ENCODE results near the gene HMGN1.
"Not testable (repeated sequence)": the region's sequence is repeated elsewhere in the genome, so short reads cannot be mapped to it uniquely, and the experiment has no call there.

The HMGN1 gene, protein sequence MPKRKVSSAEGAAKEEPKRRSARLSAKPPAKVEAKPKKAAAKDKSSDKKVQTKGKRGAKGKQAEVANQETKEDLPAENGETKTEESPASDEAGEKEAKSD

DNA sequence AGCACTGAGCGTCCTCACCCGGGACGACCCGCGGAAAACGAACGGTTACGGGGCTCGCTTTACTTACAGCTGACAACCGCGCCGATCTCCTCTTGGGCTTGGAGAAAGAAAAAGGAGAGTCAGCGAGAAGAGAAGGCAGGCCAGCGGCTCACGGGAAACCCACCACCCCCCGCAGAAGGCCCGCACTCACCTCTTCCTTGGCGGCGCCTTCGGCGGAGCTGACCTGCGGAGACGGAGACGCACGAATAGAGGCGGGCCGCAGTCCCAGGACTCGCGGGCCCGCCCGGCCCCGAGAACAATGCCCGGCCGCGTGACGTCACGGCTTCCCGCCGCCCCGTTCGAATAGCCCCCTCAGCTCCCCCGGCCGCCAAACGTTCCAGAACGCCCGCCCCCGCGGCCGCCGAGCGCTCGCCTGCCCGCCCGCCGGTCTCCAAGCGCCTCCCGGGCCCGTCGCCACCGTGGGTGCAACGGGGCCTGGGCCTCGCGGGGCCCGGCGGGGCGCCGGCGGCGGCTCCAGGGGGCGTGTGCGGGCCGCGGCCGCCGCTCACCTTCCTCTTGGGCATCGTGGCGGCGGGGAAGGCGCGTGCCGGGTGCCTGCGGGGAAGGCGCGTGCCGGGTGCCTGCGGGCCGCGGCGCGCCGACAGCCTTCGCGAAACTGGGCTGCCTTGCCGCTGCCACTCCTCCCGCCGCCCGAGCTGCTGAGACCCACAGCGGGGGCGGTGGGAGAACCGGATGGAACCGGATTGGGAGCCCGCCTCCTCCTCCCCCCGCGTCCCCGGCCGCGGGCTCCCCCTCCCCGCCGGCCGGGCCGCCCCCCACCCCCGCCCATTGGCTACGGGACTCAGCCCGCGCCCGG, at the start of gene HMGN1:
Gene HMGN1, minus strand, starts transcription at position 734 of the 856 bp plus-strand sequence. Its CDS starts 171 bp downstream, at position 563.
- DNase-seq, result peak; percentile 97

DNA sequence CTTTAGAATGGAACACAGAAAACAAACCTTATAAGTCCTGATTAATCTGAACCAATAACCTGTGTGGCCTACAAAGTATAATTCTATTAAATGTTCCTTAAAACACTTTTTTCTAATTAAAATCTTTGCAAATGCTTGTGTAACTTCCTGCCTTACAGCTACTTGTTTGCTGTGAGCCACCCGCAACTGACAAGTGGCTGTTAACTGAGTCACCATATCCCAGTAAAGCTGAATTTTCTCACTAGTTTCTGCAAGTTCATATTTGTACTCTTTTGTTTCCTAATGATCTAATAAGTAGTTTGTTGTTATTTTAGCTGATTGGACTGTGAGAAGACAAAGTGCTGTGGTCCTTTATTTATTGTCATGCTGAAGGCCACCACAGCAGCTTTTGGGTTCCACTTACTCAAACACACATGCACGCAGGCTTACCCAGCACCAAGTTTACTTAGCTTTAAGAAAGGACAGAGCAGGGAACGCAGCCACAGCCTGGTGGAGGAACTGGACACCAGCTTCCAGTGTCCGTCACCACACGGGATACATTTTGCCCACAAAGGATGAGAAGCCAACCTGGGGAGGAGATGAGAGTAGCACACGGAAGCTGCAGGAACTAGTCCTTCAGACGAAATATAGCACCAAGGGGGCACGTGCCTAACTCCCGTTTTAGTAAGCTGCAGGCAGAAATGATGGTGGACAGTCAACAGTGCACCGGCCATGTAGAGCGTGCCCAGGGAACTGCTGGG, 48.9 kb upstream of the HMGN1 start:
- no peak for DNase-seq

DNA sequence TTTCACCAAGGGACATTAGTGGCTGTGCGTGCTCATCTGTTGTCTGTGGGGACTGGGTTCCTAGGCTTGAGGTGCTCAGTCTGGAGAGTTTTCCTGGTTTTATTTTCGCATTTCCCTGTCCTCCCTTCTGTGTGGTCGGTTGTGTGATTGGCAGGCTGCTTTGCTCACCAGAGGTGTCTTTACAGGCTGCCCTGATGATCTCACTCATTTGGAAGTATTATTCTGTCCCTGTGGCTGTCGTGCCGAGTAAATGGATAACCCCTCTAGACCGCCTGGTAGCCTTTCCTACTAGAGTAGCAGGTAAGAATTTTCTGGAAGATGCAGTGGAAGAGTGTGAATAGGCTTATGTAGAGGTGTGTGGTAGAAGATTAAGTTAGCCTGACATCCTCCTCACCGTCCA, 44.1 kb upstream of the HMGN1 start:
- DNase-seq, result no peak

DNA sequence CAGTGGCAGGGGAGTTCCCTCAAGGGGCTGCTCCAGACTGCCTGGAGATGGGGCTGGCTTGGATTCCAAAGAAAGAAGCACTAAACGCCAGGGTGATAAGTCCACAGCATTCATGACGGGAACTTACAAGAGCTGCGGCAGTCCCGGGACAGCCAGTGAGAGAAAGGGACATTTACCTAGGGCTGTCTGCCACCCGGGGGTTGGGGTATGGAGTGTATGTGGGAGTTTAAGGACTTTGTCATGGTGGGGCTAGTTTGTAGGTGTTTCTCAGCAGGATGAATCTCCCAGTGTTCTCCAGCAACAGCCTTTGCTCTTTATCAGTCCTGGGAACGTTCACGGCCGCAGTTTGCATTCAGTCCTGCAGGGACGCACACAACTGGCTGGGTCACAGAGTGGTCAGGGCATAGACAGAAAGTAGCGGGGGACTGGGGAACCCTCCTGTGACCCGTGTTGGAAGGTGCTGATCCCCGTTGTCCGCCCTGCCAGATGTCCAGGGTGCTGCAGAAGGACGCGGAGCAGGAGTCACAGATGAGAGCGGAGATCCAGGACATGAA, 41.4 kb upstream of the HMGN1 start:
- no peak for DNase-seq

DNA sequence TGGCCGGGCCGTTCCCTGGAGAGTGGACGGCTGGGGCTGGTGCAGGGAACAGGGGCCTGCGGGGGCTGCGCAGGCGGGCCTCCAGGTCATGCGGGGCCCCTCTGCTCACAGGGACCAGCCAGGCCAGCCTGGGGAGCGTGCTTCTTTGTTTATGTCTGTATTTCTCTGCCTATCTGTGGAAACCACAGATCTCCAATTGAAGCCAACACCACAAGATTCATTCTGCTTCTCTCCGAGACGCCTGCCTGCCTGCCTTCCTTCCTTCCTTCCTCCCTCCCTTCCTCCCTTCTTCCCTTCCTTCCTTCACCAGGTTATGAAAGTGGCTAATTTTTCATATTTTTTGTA, 39.9 kb upstream of the HMGN1 start:
- no peak for DNase-seq

DNA sequence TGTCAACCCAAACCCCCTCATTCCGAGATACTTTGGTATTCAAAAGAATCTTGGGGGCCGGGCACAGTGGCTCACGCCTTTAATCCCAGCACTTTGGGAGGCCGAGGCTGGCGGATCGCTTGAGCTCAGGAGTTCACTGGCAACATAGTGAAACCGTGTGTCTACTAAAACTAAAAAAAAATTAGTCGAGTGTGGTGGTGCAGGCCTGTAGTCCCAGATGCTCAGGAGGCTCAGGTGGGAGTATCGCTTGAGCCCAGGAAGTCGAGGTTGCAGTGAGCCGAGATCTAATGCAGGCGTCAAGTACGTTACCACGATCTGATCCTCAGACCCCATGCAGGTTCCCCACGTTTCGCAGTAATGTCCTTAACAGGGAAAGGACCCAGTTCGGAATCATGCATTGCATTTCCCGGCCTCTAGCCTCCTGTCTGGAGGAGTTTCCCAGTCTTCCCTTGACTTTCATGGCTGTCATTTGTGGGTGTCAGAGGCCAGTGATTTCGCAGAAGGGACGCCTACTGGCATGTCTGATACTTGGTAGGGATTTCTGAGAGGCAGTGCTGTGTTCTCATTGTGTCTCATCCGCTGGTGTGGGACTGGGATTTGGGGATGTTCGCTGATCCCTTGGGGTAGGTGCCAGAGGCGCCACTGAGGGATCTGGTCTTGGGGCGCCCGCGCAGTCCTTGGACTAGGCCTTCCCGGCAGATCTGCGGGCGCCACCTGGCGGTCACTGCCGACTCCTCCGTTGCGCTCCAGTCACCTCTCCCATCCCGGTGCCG, 39.3 kb upstream of the HMGN1 start:
- peak; percentile 82 for DNase-seq

DNA sequence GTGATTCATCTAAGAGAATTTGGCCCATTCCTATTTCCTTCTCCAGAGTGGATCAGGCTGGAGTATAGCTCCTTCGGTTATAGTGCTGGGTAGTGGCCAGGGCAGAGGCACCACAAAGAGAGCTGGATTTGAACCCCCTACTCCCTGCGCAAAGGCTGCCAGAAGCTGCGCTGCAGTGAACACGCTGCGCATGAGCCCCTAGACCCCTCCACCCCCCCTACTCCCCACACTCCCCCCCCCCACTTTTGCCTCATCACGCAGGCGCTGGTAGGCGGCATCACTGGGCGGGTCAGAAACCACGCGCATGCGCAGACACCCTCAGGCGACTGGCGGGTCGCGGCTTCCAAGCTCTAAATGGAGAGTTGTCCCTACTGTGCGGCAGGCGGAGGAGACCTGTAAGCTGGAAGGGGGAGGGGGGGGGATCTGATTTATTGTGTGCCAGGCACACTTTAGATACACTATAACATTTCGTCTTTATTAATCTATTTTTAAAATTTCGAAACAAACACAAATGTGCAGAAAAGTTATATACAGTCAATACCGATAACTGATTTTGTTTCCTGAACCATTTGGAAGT, 38.7 kb upstream of the HMGN1 start:
- peak; percentile 95 for DNase-seq

DNA sequence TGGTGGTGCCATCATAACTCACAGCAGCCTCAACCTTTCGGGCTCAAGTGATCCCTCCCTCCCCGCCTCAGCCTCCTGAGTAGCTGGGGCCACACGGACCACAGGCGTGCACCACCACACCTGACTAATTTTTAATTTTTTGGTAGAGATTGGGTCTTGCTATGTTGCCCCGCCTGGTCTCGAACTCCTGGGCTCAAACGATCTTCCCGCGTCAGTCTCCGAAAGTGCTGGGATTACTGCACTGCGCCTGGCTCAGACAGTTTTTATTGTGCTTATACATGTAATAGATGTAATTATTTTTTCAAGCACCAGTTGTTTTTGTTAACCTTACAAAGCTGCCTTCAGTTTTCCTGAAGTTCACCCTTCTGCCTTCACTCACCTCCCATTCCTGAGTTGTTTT, 38.0 kb upstream of the HMGN1 start:
- DNase-seq, result no peak

DNA sequence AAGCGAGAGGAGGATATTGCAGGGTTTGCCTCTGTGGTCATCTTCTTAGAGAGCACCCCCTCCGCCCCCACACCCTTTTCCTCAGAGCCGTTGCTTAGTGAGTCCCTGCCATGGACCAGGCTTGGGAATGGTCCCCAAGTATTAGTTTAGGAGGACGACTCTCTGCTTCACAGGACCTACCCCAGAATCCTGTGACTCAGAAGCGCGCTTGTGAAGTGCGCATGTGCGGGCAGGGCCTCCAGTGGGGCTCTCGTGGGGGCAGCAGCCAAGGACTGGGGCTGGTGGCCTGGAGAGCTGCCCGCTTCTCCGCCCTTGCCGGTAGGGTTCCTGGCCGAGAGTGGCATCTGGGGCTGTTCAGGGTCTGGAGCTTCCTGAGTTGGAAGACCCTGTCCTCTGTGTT, 37.3 kb upstream of the HMGN1 start:
- peak; percentile 36 for DNase-seq

DNA sequence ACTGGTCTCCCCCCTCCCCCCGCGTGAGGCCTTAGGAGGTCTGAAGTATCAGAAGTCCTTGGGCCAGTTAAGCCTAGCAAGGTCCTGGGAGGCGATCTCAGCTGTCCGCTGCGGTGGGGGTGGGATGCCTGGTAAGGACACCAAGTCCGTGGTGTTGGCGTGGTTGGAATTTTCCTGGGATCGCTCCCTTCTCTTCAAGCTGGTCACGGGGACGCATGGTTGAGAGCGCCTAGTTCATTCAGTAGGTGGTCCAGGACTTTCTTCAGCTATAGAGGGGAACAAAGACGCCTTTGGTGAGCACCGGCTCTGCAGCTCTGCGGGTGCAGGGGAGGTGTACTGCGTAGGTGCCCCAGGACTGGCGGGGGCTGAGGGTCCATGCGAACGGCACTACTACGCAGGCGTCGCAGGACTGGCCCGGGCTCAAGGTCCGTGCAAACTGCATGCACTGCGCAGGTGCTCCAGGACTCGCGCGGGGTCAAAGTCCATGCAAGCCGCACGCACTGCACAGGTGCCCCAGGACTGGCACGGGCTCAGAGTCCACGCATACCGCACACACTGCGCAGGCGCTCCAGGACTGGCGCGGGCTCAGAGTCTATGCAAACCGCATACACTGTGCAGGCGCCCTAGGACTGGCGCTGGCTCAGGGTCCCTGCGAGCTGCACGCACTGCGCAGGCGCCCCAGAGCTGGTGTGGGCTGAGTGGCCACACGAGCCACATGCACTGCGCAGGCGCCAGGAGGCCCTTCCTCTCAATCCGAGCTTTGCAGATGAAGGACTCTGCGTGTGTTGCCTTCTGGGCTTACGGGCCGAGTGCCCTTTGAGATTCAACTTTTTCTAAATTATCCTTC, 36.6 kb upstream of the HMGN1 start:
- DNase-seq, result peak; percentile 66

DNA sequence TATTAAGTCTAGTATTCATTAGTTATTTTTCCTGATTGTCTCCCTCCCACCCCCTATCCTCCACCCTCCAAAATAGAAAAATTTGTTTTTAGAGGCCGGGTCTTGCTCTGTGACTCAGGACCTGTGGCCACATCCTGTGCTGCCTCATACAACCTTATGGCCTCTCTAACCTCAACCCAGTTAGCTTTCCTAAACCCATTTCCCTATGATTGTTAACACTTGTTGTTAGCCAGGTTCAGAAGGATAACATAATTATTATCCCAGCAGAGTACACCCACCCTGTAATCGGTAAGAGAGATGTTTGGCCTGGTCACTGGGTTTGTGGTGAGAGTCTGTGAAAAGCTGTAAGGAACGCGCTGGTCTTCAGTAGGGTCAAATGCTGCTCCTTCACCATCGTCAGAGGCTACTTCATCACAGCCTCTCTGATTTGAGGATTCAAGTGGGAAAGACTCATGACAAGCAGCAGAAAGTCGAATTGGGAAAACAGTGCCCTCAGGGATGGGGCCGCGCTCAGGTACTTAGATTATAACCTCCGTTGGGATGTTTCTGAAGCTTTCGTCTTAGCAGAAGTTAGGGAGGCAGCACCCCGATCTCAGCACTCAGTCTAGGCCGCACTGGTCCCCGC, 35.9 kb upstream of the HMGN1 start:
- no peak for DNase-seq

DNA sequence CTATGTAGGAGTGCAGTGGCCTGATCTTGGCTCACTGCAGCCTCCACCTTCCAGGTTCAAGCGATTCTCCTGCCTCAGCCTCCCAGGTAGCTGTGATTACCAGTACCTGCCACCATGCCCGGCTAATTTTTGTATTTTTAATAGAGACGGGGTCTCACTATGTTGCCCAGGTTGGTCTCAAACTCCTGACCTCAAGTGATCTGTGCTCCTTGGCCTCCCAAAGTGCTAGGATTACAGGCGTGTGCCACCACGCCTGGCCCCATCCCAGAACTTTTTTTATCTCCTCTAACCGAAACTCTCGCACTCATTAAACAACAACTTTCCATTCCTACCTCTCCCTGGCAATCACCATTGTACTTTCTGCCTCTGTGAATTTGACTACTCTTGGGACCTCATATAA, 33.2 kb upstream of the HMGN1 start:
- not testable (repeated sequence) for DNase-seq

DNA sequence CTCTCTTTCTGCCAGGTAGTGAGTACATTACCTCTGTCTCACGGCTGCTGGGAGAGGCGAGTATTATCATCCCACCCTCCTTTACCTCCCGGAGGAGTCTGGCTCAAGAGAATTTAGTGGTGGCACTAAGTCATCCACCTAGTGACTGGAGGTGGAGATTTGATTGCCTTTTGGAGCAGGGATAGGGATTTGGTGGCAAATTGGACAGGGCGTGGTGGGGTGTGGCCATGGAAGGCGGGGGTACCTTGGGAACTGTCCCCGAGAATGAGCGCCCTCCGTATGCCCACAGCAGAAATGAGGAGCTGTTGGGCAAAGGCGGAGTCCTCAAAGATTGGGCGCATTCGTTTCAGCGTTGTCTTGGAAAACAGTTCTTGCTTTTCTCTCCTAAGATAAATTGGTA, 32.1 kb upstream of the HMGN1 start:
- no peak for DNase-seq

DNA sequence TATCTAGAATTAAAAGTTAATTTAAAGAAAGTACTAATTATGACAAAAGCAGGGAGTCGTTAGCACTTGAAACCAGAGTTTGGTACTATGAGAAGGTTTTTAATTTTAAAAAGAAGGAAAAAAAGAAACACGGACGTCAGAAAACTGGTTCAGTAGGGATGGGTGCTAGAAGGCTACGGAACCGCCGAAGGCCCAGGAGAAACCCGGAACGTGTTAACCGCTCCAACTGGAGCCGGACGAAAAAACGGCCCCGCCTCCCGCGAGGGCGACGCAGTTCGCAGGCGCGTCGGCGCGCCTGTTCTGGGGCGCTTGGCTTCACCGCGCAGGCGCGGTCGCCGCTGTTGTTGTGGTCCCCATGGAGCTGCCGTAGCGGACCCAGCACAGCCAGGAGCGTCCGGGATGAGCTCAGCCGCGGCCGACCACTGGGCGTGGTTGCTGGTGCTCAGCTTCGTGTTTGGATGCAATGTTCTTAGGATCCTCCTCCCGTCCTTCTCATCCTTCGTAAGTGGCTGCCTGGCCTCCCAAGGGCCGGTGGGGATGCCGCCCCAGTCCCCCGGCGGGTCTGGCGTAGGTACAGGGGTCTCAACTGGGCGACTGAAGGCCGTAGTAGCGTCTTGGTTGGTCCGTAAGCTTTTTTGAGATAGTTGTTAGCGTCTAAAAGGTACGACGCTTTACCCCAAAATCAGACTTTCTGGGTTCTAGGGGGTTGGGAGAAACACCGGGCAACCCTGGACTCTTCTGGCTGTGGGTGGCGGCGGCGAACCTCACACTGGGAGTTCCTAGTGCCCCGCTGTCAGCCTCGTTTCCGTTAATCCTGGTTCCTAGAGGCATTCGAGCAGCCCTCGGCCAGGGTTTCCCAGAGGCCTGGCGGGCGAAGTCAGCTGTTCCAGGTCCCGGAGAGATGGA, 31.4 kb upstream of the HMGN1 start:
- DNase-seq, result peak; percentile 86

DNA sequence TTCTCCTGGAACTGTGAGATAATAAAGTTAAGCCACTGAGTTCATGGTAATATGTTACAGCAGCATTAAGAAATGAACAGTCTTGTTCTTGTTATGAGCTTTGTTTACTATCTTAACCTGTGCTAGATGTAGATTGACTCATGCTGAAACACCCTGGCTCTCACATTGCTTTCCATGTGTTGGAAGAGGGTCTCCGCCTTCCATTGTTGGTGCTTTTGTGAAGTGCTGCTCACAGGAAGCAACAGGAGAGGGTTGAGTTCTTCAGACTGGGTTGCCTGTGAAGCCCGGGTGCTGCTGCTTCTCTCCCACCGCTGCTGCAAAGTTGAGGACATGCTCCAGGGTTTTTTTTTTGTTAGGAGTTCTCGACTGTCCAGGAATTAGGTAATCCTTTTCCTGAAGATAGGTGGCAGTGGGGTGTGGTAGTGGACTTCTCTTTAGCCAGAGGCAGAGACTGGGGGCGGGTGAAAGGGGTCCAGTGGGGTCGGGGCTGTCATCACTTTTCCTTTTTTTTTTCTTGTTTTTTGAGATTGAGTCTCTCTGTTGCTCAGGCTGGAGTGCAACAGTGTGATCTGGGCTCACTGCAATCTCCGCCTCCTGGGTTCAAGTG, 28.7 kb upstream of the HMGN1 start:
- DNase-seq, result no peak

DNA sequence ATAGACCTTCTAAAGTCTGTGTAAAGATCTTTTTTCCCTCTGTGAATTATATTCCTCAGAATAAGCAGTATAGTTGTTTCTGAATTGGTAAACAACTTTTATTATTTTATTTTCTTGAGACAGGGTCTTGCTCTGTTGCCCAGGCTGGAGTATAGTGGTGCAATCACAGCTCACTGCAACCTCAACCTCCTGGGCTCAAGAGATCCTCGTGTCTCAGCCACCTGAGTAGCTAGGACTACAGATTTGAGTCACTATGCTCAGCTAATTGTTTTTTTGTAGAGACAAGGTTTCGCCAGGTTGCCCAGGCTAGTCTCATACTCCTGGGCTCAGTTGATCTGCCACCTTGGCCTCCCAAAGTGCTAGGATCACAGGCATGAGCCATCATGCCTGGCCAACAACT, 26.6 kb upstream of the HMGN1 start:
- DNase-seq, result no peak

DNA sequence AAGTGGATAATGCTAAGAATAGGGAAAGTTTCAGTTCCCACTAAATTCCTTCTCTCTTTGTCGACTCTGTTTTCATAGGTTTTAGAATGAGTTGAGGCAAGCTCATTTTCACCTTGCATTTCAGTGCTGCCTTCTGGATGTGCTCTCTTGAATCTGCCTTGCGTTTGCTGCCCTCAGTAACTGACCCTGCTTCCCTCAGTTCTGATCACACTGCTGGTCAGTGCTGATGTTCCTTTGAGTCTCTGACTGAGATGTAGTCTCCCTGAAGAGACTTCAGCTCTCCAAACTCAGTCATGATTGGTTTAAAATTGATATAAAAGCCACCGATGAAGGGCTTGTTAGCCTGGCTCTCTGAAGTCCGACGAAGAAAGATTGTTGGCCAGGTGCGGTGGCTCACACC, 25.2 kb upstream of the HMGN1 start:
- no peak for DNase-seq

DNA sequence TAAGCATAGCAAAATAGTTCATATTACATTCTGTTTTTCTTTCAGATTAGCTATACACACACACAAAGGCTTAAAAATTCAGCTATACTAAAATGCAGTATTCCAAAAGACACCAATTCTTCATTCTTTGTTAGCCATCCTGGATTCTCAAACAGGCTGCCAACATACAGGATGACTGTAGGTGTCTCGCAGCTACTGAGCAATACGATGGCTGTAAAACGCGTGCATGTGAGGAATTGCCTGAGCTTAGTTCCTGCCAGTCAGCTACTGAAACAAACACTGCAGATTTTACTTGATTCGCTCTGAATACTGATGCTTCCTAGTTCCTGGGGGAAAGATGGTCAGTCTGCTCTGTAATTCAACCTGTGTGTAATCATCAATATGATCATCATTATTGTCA, 24.7 kb upstream of the HMGN1 start:
- peak; percentile 20 for DNase-seq

DNA sequence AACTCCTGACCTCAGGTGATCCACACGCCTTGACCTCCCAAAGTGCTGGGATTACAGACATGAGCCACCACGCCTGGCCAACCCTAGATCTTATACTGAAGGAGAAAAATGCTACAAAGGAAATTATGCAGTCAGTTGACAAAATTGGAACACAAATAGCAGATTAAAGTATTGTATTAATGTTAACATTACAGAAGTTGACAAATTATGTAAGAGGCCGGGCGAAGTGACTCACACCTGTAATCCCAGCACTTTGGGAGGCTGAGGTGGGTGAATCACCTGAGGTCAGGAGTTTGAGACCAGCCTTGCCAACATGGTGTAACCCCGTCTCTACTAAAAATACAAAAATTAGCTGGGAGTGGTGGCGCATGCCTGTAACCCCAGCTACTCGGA, 21.0 kb upstream of the HMGN1 start:
- DNase-seq, result not testable (repeated sequence)

DNA sequence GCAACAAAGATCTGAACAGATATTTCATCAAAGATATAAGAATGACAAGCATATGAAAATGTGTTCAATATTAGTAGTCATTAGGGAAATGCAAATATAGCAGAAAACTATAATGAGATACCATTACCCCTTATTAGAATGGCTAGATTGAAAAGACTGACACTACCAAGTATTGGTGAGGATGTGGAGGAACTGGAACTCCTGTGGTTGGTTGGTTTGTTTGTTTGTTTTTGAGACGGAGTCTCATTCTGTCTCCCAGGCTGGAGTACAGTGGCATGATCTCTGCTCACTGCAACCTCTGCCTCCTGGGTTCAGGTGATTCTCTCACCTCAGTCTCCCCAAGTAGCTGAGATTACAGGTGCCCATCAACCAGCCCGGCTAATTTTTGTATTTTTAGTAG, 18.9 kb upstream of the HMGN1 start:
- no peak for DNase-seq

Data from NCI-H1092 (cell line).